Activated naive CD4-positive, alpha-beta T cell treated with anti-CD3 and anti-CD28 coated beads for 36 hours (primary cell): ENCODE measurements around the gene NF1. TPM values are rescaled to one million over a fixed set of nuclear protein-coding genes. Genes with fewer than 3 reads are reported as not detected.
"Not testable (repeated sequence)": the region's sequence is repeated elsewhere in the genome, so short reads cannot be mapped to it uniquely, and the experiment has no call there.

Experiments
- CTCF ChIA-PET: fragments of 350-600 bp; sonication (Branson Sonifier 250); formaldehyde crosslinking; loops from one replicate; lab custom pipeline; 2021; ENCODE audit warnings: antibody characterized with exemption; lab: Charles Lee
- DNase-seq: peaks from one replicate; pipeline ENCODE4 v3.0.0-alpha.2; 2020
- H3K27ac Mint-ChIP-seq: one replicate; pipeline ENCODE4 v1.8.0; 2021; ENCODE audit warnings: mild to moderate bottlenecking, mixed read lengths
- H3K27me3 Mint-ChIP-seq: one replicate; pipeline ENCODE4 v1.8.0; 2021; ENCODE audit warnings: low read depth, mixed read lengths
- H3K36me3 Mint-ChIP-seq: one replicate; pipeline ENCODE4 v1.8.0; 2021; ENCODE audit warnings: low read depth, mixed read lengths
- H3K4me1 Mint-ChIP-seq: one replicate; pipeline ENCODE4 v1.8.0; 2021; ENCODE audit warnings: low read depth, mixed read lengths
- H3K4me3 Mint-ChIP-seq: one replicate; pipeline ENCODE4 v1.8.0; 2021; ENCODE audit warnings: mild to moderate bottlenecking, moderate library complexity, mixed read lengths
- H3K9me3 Mint-ChIP-seq: one replicate; pipeline ENCODE4 v1.8.0; 2021; ENCODE audit warnings: mixed read lengths
- intact Hi-C: fragments of 100-400 bp; cut with micrococcal nuclease; formaldehyde crosslinking; loops from one replicate; pipeline ENCODE4 v1.15.1; 2023
- total RNA-seq, 2 experiments: library from RNA; stranded (reverse); gene quantifications; one replicate each; pipeline ENCODE4 v1.2.3, GENCODE V29; 2021

Gene NF1
- total RNA-seq, 2 experiments from 2014 or later: 19.5 to 22.8 TPM

DNA sequence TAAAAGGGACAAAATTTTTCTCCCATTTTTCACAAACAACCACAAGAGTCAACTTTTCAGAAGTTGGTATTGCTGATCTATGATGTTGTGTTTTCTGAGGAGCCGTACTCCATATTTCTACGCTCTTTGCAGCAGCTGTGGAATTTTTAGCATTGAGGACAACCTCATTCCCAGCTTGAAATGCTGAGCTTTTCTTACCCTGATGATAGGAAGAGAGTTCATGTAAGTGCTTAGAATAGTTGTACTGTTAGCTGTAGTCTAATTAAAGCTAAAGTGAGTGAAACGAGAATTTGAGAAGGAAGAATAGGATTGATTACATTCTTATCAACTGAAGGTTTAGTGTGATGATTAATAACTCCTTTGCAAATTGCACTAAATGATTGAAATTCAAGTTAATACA lies 72.3 kb downstream of the NF1 start:
- H3K9me3 Mint-ChIP-seq: no peaks in the 10 kb centered on the region
- no peak overlapping the region for H3K4me3 Mint-ChIP-seq
- intact Hi-C loops: no loop called here
- no peaks in the 10 kb centered on the region for H3K27me3 Mint-ChIP-seq
- H3K4me1 Mint-ChIP-seq: no peaks in the 10 kb centered on the region
- no peak overlapping the region for H3K27ac Mint-ChIP-seq
- no peak for DNase-seq
- CTCF ChIA-PET: interaction anchor here (0.6 kb wide), 1 partner anchor 112 kb away, joined by 3 read pairs; no protein-coding TSS in a partner anchor
- H3K36me3 Mint-ChIP-seq: peaks cover 6% of the 10 kb centered on the region

- no peak for DNase-seq
These were observed 76.9 kb downstream of the NF1 start for GRCh38 chr17:31171701-31172100.

GRCh38 chr17:31172388-31172787 lies 77.6 kb downstream of the NF1 start:
- DNase-seq: no peak
- no peak overlapping the region for H3K4me3 Mint-ChIP-seq
- intact Hi-C loops: no loop called here
- H3K4me1 Mint-ChIP-seq: no peaks in the 10 kb centered on the region
- CTCF ChIA-PET: interaction anchor here (0.7 kb wide), 1 partner anchor 164 kb away, joined by 3 read pairs; no protein-coding TSS in a partner anchor
- no peaks in the 10 kb centered on the region for H3K27me3 Mint-ChIP-seq
- H3K36me3 Mint-ChIP-seq: peaks cover 2% of the 10 kb centered on the region
- H3K27ac Mint-ChIP-seq: no peak overlapping the region
- no peaks in the 10 kb centered on the region for H3K9me3 Mint-ChIP-seq

More at GRCh38 chr17:31171701-31172100, 76.9 kb downstream of the NF1 start:
- Mint-ChIP-seq H3K36me3 (peaks cover 2% of the 10 kb centered on the region), H3K9me3 (no peaks in the 10 kb centered on the region), H3K27ac (no peak overlapping the region), H3K27me3 (no peaks in the 10 kb centered on the region), H3K4me3 (no peak overlapping the region), H3K4me1 (no peaks in the 10 kb centered on the region)
- intact Hi-C loops: no loop called here
- CTCF ChIA-PET: interaction anchor here (0.7 kb wide), 1 partner anchor 163 kb away, joined by 3 read pairs; no protein-coding TSS in a partner anchor

DNA sequence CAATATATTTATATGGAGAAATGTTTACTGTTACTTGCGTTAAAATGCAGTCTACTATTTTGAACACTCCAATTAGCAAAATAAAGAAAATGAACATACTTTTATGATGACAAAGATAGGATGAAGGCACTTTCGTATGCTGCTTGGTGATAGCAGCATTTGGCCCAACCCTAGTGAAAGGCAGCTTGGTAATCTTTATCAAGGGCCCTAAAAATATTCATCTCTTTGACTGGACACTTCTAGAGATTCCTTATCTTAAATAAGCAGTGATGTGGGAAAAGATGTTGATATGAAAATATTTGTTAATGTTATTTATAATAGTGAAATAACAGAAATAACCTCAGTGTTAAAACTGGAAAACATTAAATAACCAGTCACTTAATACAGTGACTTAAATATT lies 79.4 kb downstream of the NF1 start:
- no peaks in the 10 kb centered on the region for H3K9me3 Mint-ChIP-seq
- intact Hi-C loops: no loop called here
- no peak overlapping the region for H3K4me3 Mint-ChIP-seq
- H3K27ac Mint-ChIP-seq: no peak overlapping the region
- H3K27me3 Mint-ChIP-seq: no peaks in the 10 kb centered on the region
- CTCF ChIA-PET: no interaction called here
- H3K36me3 Mint-ChIP-seq: no peaks in the 10 kb centered on the region
- DNase-seq: no peak
- no peaks in the 10 kb centered on the region for H3K4me1 Mint-ChIP-seq

GRCh38 chr17:31175237-31175636 lies 80.5 kb downstream of the NF1 start:
- H3K27me3 Mint-ChIP-seq: no peaks in the 10 kb centered on the region
- CTCF ChIA-PET: no interaction called here

DNA sequence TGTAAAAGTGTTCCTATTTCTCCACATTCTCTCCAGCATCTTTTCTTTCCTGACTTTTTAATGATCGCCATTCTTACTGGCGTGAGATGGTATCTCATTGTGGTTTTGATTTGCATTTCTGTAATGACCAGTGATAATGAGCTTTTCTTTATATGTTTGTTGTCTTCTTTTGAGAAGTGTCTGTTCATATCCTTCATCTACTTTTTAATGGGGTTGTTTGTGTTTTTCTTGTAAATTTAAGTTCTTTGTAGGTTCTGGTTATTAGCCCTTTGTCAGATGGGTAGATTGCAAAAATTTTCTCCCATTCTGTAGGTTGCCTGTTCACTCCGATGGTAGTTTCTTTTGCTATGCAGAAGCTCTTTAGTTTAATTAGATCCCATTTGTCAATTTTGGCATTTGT lies 81.4 kb downstream of the NF1 start:
- H3K27ac Mint-ChIP-seq, H3K27me3 Mint-ChIP-seq, H3K4me1 Mint-ChIP-seq, DNase-seq, H3K4me3 Mint-ChIP-seq, intact Hi-C loops, H3K36me3 Mint-ChIP-seq, H3K9me3 Mint-ChIP-seq, CTCF ChIA-PET: not testable (repeated sequence)

More at GRCh38 chr17:31175237-31175636, 80.5 kb downstream of the NF1 start:
- Mint-ChIP-seq H3K4me1 (no peaks in the 10 kb centered on the region), H3K27ac (no peak overlapping the region), H3K9me3 (no peaks in the 10 kb centered on the region), H3K36me3 (no peaks in the 10 kb centered on the region), H3K4me3 (no peak overlapping the region)
- intact Hi-C loops: no loop called here
- DNase-seq: no peak

- H3K9me3 Mint-ChIP-seq, H3K4me1 Mint-ChIP-seq, CTCF ChIA-PET, H3K36me3 Mint-ChIP-seq, H3K27ac Mint-ChIP-seq, H3K4me3 Mint-ChIP-seq, DNase-seq, H3K27me3 Mint-ChIP-seq, intact Hi-C loops: not testable (repeated sequence)
These were observed 84.2 kb downstream of the NF1 start for GRCh38 chr17:31178951-31179350.

- intact Hi-C loops: no loop called here
- Mint-ChIP-seq H3K27me3 (no peaks in the 10 kb centered on the region), H3K27ac (no peak overlapping the region), H3K4me3 (no peak overlapping the region), H3K36me3 (no peaks in the 10 kb centered on the region), H3K4me1 (peaks cover 2% of the 10 kb centered on the region), H3K9me3 (no peaks in the 10 kb centered on the region)
- DNase-seq: no peak
- CTCF ChIA-PET: no interaction called here
These were observed 100.5 kb downstream of the NF1 start for GRCh38 chr17:31195305-31195704.

DNA sequence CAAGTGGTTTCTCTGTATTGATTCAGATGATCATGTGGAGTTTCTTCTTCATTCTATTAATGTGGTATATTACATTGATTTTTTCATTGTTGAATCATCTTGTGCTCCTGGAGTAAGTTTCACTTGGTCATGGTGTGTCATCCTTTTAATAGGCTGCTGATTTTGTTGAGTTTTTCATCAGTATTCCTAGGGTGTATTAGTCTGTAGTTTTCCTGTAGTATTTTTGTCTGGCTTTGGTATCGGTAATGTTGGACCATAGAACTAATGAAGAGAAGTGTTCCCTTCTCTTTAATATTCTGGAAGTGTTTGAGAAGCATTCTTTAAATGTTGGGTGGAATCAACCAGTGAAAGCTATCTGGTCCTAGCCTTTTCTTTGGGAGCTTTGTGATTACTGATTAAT lies 103.2 kb downstream of the NF1 start:
- H3K27me3 Mint-ChIP-seq: no peaks in the 10 kb centered on the region
- H3K9me3 Mint-ChIP-seq: no peaks in the 10 kb centered on the region
- CTCF ChIA-PET: no interaction called here
- H3K27ac Mint-ChIP-seq: no peak overlapping the region
- no peaks in the 10 kb centered on the region for H3K36me3 Mint-ChIP-seq
- no peak overlapping the region for H3K4me3 Mint-ChIP-seq
- intact Hi-C loops: no loop called here
- peaks cover 2% of the 10 kb centered on the region for H3K4me1 Mint-ChIP-seq
- DNase-seq: no peak

DNA sequence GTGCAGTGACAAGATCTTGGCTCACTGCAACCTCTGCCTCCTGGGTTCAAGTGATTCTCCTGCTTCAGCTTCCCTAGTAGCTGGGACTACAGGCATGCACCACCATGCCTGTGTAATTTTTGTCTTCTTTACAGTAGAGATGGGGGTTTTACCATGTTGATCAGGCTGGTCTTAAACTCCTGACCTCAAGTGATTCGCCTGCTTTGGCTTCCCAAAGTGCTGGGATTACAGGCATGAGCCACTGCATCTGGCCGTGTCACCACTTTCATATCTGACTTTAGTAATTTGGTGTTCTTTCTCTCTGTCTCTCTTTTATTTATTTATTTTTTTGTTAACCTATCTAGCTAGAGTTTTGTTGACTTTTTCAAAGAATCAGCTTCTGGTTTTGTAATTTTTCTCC lies 103.9 kb downstream of the NF1 start:
- intact Hi-C loops, H3K36me3 Mint-ChIP-seq, H3K9me3 Mint-ChIP-seq, H3K27ac Mint-ChIP-seq, H3K4me3 Mint-ChIP-seq, H3K4me1 Mint-ChIP-seq, H3K27me3 Mint-ChIP-seq, CTCF ChIA-PET: not testable (repeated sequence)
- peak; percentile 12 for DNase-seq

DNA sequence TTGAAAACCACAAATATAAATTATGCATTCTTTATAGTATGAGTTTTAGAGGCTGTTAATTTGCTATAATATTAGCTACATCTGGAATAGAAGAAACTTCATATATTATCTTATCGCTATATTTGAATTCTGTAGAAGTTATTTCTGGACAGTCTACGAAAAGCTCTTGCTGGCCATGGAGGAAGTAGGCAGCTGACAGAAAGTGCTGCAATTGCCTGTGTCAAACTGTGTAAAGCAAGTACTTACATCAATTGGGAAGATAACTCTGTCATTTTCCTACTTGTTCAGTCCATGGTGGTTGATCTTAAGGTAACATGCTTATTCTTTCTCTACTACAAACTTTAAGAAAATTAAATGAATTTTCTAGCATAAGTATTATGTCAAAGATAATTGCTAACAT lies 105.5 kb downstream of the NF1 start:
- CTCF ChIA-PET: no interaction called here

DNA sequence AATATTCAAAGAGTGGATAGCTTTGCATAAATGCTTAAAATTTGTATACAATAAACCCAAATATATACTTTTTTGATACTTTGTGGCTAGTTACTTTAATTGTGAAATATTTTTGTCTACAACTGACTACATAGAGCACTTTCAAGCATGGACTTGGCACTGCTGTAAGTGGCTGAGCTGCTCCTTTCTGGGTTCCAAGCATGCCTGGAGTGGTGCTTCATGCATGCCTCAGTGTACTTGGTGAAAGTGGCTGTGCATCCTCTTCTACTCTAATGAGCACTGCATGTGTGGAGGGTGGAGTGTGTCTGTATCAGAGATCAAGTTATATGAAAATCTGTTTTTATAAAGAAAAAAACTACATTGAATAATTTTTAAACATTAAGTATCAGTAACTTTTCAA lies 108.2 kb downstream of the NF1 start:
- H3K36me3 Mint-ChIP-seq: peaks cover 1% of the 10 kb centered on the region
- H3K4me1 Mint-ChIP-seq: no peaks in the 10 kb centered on the region
- CTCF ChIA-PET: interaction anchor here (1.5 kb wide), 1 partner anchor 13 kb away, joined by 3 read pairs; no protein-coding TSS in a partner anchor
- no peak overlapping the region for H3K27ac Mint-ChIP-seq
- H3K4me3 Mint-ChIP-seq: no peak overlapping the region
- intact Hi-C loops: no loop called here
- no peaks in the 10 kb centered on the region for H3K27me3 Mint-ChIP-seq
- no peak for DNase-seq
- no peaks in the 10 kb centered on the region for H3K9me3 Mint-ChIP-seq

More for the DNA sequence above, 105.5 kb downstream of the NF1 start:
- Mint-ChIP-seq H3K4me3 (no peak overlapping the region), H3K4me1 (peaks cover 2% of the 10 kb centered on the region), H3K9me3 (no peaks in the 10 kb centered on the region), H3K36me3 (peaks cover 1% of the 10 kb centered on the region), H3K27ac (no peak overlapping the region), H3K27me3 (no peaks in the 10 kb centered on the region)
- no peak for DNase-seq
- intact Hi-C loops: no loop called here

GRCh38 chr17:31211352-31212012 lies 116.7 kb downstream of the NF1 start:
- Mint-ChIP-seq H3K4me1 (no peaks in the 10 kb centered on the region), H3K27ac (no peak overlapping the region), H3K4me3 (no peak overlapping the region), H3K9me3 (no peaks in the 10 kb centered on the region), H3K27me3 (no peaks in the 10 kb centered on the region), H3K36me3 (no peaks in the 10 kb centered on the region)
- CTCF ChIA-PET: interaction anchor here (1.0 to 1.3 kb wide), 2 partner anchors 157 to 161 kb away, joined by 3 to 5 read pairs; no protein-coding TSS in a partner anchor
- DNase-seq: no peak
- intact Hi-C loops: no loop called here
